Subcutaneous adipose tissue (tissue), 4 donors: ENCODE results near the gene RASGRF1. TPM values are rescaled to one million over a fixed set of nuclear protein-coding genes. Genes with fewer than 3 reads are reported as not detected.

Experiments
- total RNA-seq, 4 donors: library from RNA; depleted of rRNA; stranded (reverse); fragments of >200 nt; gene quantifications; one replicate each; pipeline ENCODE4 v1.1.0, GENCODE V29; 2016
- TF ChIP-seq, protein P1 (sequence below): fragments of 450-650 bp; IDR thresholded peaks from one replicate; pipeline ENCODE4 v1.5.1; 2016; ENCODE audit warnings: low read depth, mild to moderate bottlenecking, control low read depth, antibody characterized with exemption, moderate library complexity

The RASGRF1 gene
- total RNA-seq, 4 donors from 2014 or later, result under 0.01 to 1.7 (median 0.22) TPM; not detected in 1

- TF ChIP-seq, protein P1, sequence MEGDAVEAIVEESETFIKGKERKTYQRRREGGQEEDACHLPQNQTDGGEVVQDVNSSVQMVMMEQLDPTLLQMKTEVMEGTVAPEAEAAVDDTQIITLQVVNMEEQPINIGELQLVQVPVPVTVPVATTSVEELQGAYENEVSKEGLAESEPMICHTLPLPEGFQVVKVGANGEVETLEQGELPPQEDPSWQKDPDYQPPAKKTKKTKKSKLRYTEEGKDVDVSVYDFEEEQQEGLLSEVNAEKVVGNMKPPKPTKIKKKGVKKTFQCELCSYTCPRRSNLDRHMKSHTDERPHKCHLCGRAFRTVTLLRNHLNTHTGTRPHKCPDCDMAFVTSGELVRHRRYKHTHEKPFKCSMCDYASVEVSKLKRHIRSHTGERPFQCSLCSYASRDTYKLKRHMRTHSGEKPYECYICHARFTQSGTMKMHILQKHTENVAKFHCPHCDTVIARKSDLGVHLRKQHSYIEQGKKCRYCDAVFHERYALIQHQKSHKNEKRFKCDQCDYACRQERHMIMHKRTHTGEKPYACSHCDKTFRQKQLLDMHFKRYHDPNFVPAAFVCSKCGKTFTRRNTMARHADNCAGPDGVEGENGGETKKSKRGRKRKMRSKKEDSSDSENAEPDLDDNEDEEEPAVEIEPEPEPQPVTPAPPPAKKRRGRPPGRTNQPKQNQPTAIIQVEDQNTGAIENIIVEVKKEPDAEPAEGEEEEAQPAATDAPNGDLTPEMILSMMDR, result no peak
Observed at GRCh38 chr15:79018960-79019359, 71.6 kb downstream of the RASGRF1 start.

GRCh38 chr15:79017953-79018352 lies 72.6 kb downstream of the RASGRF1 start:
- TF ChIP-seq, protein P1, result no peak

- TF ChIP-seq, protein P1, result no peak
Observed at GRCh38 chr15:79016527-79017170, 73.9 kb downstream of the RASGRF1 start.

GRCh38 chr15:79015416-79015815 lies 75.2 kb downstream of the RASGRF1 start:
- TF ChIP-seq, protein P1, result no peak

- TF ChIP-seq, protein P1, result no peak
Observed at GRCh38 chr15:79010278-79010677, 80.3 kb downstream of the RASGRF1 start.

DNA sequence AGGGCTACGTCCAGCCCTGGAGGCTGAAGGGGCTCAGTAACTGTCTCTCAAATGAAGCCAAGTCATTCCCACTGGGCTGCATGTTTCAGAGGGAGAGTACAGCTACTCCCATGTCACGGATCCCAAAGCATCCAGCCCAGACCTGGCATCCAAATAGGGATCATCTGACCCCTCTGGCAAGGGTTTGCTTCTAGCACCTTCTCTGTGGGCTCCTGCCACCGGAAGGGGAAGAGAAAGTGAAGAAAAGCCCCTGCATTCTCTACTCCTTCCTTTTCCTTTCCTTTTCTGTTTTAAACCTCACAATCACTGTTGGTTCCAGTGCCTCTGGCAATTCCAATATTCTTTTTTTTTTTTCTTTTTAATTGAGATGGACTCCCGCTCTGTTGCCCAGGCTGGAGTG lies 81.2 kb downstream of the RASGRF1 start:
- TF ChIP-seq, protein P1, result no peak

GRCh38 chr15:79008659-79009058 lies 81.9 kb downstream of the RASGRF1 start:
- TF ChIP-seq, protein P1, result no peak
